PFSK-1 (cell line): ENCODE results near the gene OXSM.

Experiments used
- FOXP2 ChIP-seq: optimal IDR thresholded peaks from 2 replicates; pipeline ENCODE3; 2011; ENCODE audit warnings: borderline replicate concordance, control low read depth, inconsistent platforms; ENCODE audit not compliant: insufficient read depth; ENCODE audit errors: extremely low read length, extremely low read depth
- POLR2AphosphoS5 ChIP-seq: IDR thresholded peaks from 2 replicates; pipeline ENCODE4 v1.6.1; 2012; ENCODE audit warnings: low read depth, mild to moderate bottlenecking, control low read depth, low read length, moderate library complexity
- REST ChIP-seq, 2 experiments: IDR thresholded peaks; 2 replicates each; pipeline versions ENCODE4 v1.6.1 to v1.8.0; 2011 to 2012; ENCODE audit warnings: low read depth in 2 of 2, low read length in 2 of 2, control low read depth in 1 of 2, inconsistent platforms in 1 of 2, mild to moderate bottlenecking in 1 of 2, moderate library complexity in 1 of 2; ENCODE audit not compliant: insufficient read depth in 1 of 2
- SIN3A ChIP-seq: IDR thresholded peaks from 2 replicates; pipeline ENCODE4 v1.6.1; 2012; ENCODE audit warnings: mild to moderate bottlenecking, low read length, moderate library complexity, borderline replicate concordance; ENCODE audit not compliant: insufficient read depth
- TAF1 ChIP-seq: IDR thresholded peaks from 2 replicates; pipeline ENCODE4 v1.6.1; 2012; ENCODE audit warnings: low read length, control low read depth, borderline replicate concordance; ENCODE audit not compliant: insufficient read depth

The OXSM gene

GRCh38 chr3:25830373-25831280, 40.7 kb downstream of the OXSM start:
- TF ChIP-seq FOXP2 = no peak
- no peak for TF ChIP-seq TAF1
- TF ChIP-seq POLR2AphosphoS5 = no peak
- TF ChIP-seq REST (IDR thresholded peaks at IDR 0.05; ENCODE audit: insufficient read depth in 1 of 2, low read depth in 2 of 2, low read length in 2 of 2) = no peak
- no peak for TF ChIP-seq SIN3A

- TF ChIP-seq FOXP2 (no peak), SIN3A (no peak)
These were observed 41.7 kb downstream of the OXSM start for GRCh38 chr3:25831578-25831977.

- TF ChIP-seq POLR2AphosphoS5 (no peak), FOXP2 (no peak), TAF1 (no peak), SIN3A (no peak), REST (IDR thresholded peaks at IDR 0.05; ENCODE audit: insufficient read depth in 1 of 2, low read depth in 2 of 2, low read length in 2 of 2) (no peak)
These were observed 44.5 kb downstream of the OXSM start for GRCh38 chr3:25834346-25834745.

- no peak for TF ChIP-seq TAF1
These were observed 46.7 kb downstream of the OXSM start for GRCh38 chr3:25836579-25836978.

- TF ChIP-seq TAF1 (no peak), REST (IDR thresholded peaks at IDR 0.05; ENCODE audit: insufficient read depth in 1 of 2, low read depth in 2 of 2, low read length in 2 of 2) (no peak), FOXP2 (no peak), SIN3A (no peak), POLR2AphosphoS5 (no peak)
These were observed 47.1 kb downstream of the OXSM start for GRCh38 chr3:25837038-25837437.

GRCh38 chr3:25840099-25840498, 50.2 kb downstream of the OXSM start:
- no peak for TF ChIP-seq FOXP2
- TF ChIP-seq SIN3A = no peak
- TF ChIP-seq TAF1 = no peak
- no peak for TF ChIP-seq REST (IDR thresholded peaks at IDR 0.05; ENCODE audit: insufficient read depth in 1 of 2, low read depth in 2 of 2, low read length in 2 of 2)
- TF ChIP-seq POLR2AphosphoS5 = no peak
